Caco-2 (cell line): ENCODE data around the gene ANGEL2. TPM values are rescaled to one million over a fixed set of nuclear protein-coding genes. Genes with fewer than 3 reads are reported as not detected.

ENCODE experiments used
- BruUV-seq: library from RNA; stranded (reverse); fragments of 400-500 nt; replicated peaks from 2 replicates; lab custom pipeline; 2021; lab: Mats Ljungman, UMichigan
- CTCF ChIA-PET: fragments of 300-600 bp; sonication (Branson Sonifier 250); formaldehyde crosslinking; loops from one replicate; lab custom pipeline; 2022; ENCODE audit warnings: antibody characterized with exemption; lab: Charles Lee
- POLR2A ChIA-PET: fragments of 300-600 bp; sonication (Branson Sonifier 250); formaldehyde crosslinking; loops from one replicate; lab custom pipeline; 2022; ENCODE audit warnings: antibody characterized with exemption; lab: Charles Lee
- DNase-seq, 2 experiments: peaks; one replicate each; pipeline versions ENCODE4 v3.0.0 to v3.0.0-alpha.2; 2020 to 2022
- H3K27me3 ChIP-seq: replicated peaks from 2 replicates; pipeline ENCODE4 v1.6.0; 2011; ENCODE audit warnings: low read length; ENCODE audit not compliant: control insufficient read depth, insufficient read depth
- H3K36me3 ChIP-seq: 2 replicates; pipeline ENCODE4 v1.5.1; 2011; ENCODE audit warnings: low read length; ENCODE audit not compliant: control insufficient read depth, insufficient read depth
- H3K4me1 ChIP-seq: fragments of 250-450 bp; sonication (Bioruptor Pico); 2 replicates; pipeline ENCODE4 v1.5.1; 2020; ENCODE audit warnings: mild to moderate bottlenecking
- H3K4me3 ChIP-seq: 2 replicates; pipeline ENCODE4 v1.5.1; 2011; ENCODE audit warnings: low read depth, mild to moderate bottlenecking, control low read depth, low read length
- H3K9me3 ChIP-seq: fragments of 250-450 bp; sonication (Bioruptor Pico); 2 replicates; pipeline ENCODE4 v1.5.1; 2020; ENCODE audit warnings: mild to moderate bottlenecking, moderate library complexity
- H3K27ac Mint-ChIP-seq: one replicate; pipeline ENCODE4 v1.8.0; 2022; ENCODE audit warnings: mixed read lengths; ENCODE audit not compliant: unreplicated experiment
- H3K27me3 Mint-ChIP-seq: one replicate; pipeline ENCODE4 v1.8.0; 2022; ENCODE audit warnings: mixed read lengths; ENCODE audit not compliant: insufficient read depth, unreplicated experiment
- H3K36me3 Mint-ChIP-seq: one replicate; pipeline ENCODE4 v1.8.0; 2022; ENCODE audit warnings: mild to moderate bottlenecking, mixed read lengths; ENCODE audit not compliant: insufficient read depth, unreplicated experiment
- H3K4me1 Mint-ChIP-seq: one replicate; pipeline ENCODE4 v1.8.0; 2022; ENCODE audit warnings: low read depth, mixed read lengths; ENCODE audit not compliant: unreplicated experiment
- H3K4me3 Mint-ChIP-seq: one replicate; pipeline ENCODE4 v1.8.0; 2022; ENCODE audit warnings: mild to moderate bottlenecking, moderate library complexity, mixed read lengths; ENCODE audit not compliant: unreplicated experiment
- H3K9me3 Mint-ChIP-seq: one replicate; pipeline ENCODE4 v1.8.0; 2022; ENCODE audit warnings: mixed read lengths; ENCODE audit not compliant: unreplicated experiment
- intact Hi-C: fragments of 100-400 bp; cut with micrococcal nuclease; formaldehyde crosslinking; loops from one replicate; pipeline ENCODE4 v1.10.0; 2022; ENCODE audit not compliant: unreplicated experiment
- total RNA-seq: library from RNA; stranded (reverse); gene quantifications from 2 replicates; pipeline ENCODE4 v1.2.3, GENCODE V29; 2022
- TF ChIP-seq, protein P1 (sequence below), 2 experiments: fragments of 200-600 bp in 1 of 2; IDR thresholded peaks; 1 replicate in 1 of 2; 2 replicates in 1 of 2; pipeline versions ENCODE4 v1.5.1 to v1.8.0; 2011 to 2022; ENCODE audit warnings: antibody characterized with exemption in 1 of 2, control low read depth in 1 of 2, inconsistent platforms in 1 of 2, low read depth in 1 of 2, low read length in 1 of 2, mild to moderate bottlenecking in 1 of 2, moderate library complexity in 1 of 2; ENCODE audit not compliant: insufficient read depth in 1 of 2, severe bottlenecking in 1 of 2, unreplicated experiment in 1 of 2

The ANGEL2 gene
- total RNA-seq, 1 experiment from 2014 or later: 34.8 TPM

DNA sequence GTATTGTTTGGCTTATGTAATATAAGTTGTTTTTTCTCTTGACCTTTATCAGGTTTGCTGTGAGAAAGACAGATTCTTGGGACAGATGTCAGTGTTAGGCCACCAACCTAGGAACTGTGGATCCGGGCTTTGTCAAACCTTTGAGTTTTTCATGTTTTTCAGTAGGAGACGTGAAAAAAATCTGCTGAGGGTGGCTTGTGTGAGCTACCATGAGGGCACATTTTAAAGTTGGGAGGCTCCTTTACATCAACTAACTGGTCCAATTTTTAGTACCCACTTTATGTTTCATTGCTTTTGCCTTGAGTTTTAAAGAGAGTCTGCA lies 36.2 kb upstream of the ANGEL2 start:
- POLR2A ChIA-PET: no interaction called here
- peaks cover 18% of the 10 kb centered on the region for H3K4me1 ChIP-seq

DNA sequence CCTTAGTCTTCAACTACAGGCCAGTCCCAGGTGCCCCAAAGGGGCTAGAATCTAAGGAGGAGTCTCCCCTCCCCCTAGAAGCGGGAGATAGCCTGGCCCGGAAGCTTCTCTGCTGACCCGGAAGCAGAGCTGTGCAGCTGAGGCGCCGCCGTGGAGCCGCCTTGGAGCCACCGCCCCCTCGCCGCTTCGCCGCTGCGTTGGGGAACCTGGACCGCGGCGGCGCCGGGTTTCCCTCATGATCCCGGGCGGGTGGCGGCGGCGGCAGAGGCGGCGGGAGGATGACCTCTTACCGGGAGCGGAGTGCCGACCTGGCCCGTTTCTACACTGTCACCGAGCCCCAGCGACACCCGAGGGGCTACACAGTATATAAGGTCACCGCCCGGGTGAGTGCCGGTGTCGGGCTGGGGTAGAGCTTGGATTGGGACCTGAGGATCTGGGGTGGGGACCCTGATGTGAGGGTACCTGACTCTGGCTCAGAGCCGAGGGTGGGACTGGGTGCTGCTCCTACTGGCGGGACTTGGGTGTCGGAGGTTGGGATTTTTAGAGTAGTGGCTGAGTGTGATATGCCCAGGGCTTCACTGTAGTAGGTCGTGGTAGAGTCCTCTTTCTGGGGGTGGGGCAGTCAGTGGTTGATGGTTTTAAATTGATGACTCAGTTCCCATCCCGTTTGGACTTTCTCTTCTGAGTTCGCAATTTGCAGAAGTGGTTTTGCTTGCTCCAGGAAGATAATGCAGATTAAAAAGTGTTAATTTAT lies 35.6 kb upstream of the ANGEL2 start, which contains the start of gene RPS6KC1:
Gene RPS6KC1, plus strand, starts transcription at position 115 of the 754 bp plus-strand sequence. Its CDS starts 164 bp downstream, at position 279.
- CTCF ChIA-PET: interaction anchor here (0.6 to 1.4 kb wide), 3 partner anchors 19 to 595 kb away, joined by 3 to 4 read pairs (median 4); no protein-coding TSS in a partner anchor
- H3K36me3 Mint-ChIP-seq: no peaks in the 10 kb centered on the region

More for the DNA sequence above, 36.2 kb upstream of the ANGEL2 start:
- peak overlapping the region; percentile 77 for H3K4me3 ChIP-seq
- H3K36me3 ChIP-seq: no peaks in the 10 kb centered on the region
- H3K27ac Mint-ChIP-seq: peak overlapping the region; percentile 93
- no peaks in the 10 kb centered on the region for H3K9me3 ChIP-seq
- TF ChIP-seq, protein P1, sequence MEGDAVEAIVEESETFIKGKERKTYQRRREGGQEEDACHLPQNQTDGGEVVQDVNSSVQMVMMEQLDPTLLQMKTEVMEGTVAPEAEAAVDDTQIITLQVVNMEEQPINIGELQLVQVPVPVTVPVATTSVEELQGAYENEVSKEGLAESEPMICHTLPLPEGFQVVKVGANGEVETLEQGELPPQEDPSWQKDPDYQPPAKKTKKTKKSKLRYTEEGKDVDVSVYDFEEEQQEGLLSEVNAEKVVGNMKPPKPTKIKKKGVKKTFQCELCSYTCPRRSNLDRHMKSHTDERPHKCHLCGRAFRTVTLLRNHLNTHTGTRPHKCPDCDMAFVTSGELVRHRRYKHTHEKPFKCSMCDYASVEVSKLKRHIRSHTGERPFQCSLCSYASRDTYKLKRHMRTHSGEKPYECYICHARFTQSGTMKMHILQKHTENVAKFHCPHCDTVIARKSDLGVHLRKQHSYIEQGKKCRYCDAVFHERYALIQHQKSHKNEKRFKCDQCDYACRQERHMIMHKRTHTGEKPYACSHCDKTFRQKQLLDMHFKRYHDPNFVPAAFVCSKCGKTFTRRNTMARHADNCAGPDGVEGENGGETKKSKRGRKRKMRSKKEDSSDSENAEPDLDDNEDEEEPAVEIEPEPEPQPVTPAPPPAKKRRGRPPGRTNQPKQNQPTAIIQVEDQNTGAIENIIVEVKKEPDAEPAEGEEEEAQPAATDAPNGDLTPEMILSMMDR (IDR thresholded peaks at IDR 0.05; ENCODE audit: insufficient read depth in 1 of 2, low read depth in 1 of 2, low read length in 1 of 2, severe bottlenecking in 1 of 2, unreplicated experiment in 1 of 2): no peak
- no peaks in the 10 kb centered on the region for H3K9me3 Mint-ChIP-seq
- H3K4me1 Mint-ChIP-seq: peaks cover 21% of the 10 kb centered on the region
- no peaks in the 10 kb centered on the region for H3K27me3 Mint-ChIP-seq
- no peaks in the 10 kb centered on the region for H3K27me3 ChIP-seq
- peak overlapping the region; percentile 96 for H3K4me3 Mint-ChIP-seq
- H3K36me3 Mint-ChIP-seq: no peaks in the 10 kb centered on the region
- BruUV-seq: TSS peak; percentile 77
- DNase-seq: no peak
- intact Hi-C loops: loop anchor here (1.0 kb wide), 2 partner anchors 9 to 37 kb away; partner anchors contain the start of gene ANGEL2
- CTCF ChIA-PET: interaction anchor here (0.6 to 1.4 kb wide), 2 partner anchors 18 to 193 kb away, joined by 4 read pairs; no protein-coding TSS in a partner anchor

DNA sequence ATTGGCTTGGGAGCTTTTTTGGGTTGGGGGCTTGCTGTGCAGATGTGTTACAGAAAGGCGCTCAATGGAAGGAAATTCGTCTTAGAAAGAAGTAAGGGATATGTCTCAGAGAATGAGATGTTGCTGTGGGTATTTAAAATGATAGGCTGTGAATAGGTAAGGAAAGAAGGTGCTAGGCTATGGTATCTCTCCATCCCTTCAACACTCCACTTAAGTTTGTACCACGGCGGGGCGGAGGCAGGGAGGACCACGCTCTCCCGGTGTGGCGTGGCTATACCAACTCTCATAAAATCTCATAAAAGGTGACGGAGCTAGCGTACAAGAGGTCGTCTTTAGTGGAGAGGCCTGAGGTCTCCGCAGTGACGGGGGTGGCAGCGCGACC lies 35.1 kb upstream of the ANGEL2 start:
- H3K36me3 ChIP-seq: no peaks in the 10 kb centered on the region
- H3K4me3 ChIP-seq: peak overlapping the region; percentile 77
- POLR2A ChIA-PET: interaction anchor here (0.6 kb wide), 1 partner anchor 1934 kb away, joined by 4 read pairs; no protein-coding TSS in a partner anchor
- Mint-ChIP-seq H3K4me1 (peaks cover 27% of the 10 kb centered on the region), H3K36me3 (no peaks in the 10 kb centered on the region), H3K9me3 (no peaks in the 10 kb centered on the region), H3K27me3 (no peaks in the 10 kb centered on the region), H3K27ac (peak overlapping the region; percentile 93), H3K4me3 (peak overlapping the region; percentile 96)
- intact Hi-C loops: loop anchor here (1.0 kb wide), 2 partner anchors 11 to 35 kb away; partner anchors contain the start of gene ANGEL2
- CTCF ChIA-PET: interaction anchor here (1.1 to 1.4 kb wide), 2 partner anchors 20 to 594 kb away, joined by 3 to 4 read pairs; no protein-coding TSS in a partner anchor
- BruUV-seq: no TSS peak
- TF ChIP-seq, protein P1 (IDR thresholded peaks at IDR 0.05; ENCODE audit: insufficient read depth in 1 of 2, low read depth in 1 of 2, low read length in 1 of 2, severe bottlenecking in 1 of 2, unreplicated experiment in 1 of 2): no peak
- H3K9me3 ChIP-seq: no peaks in the 10 kb centered on the region
- H3K27me3 ChIP-seq: no peaks in the 10 kb centered on the region
- H3K4me1 ChIP-seq: peaks cover 18% of the 10 kb centered on the region
- DNase-seq: no peak

More for the DNA sequence above, 35.6 kb upstream of the ANGEL2 start, which contains the start of gene RPS6KC1:
- no peaks in the 10 kb centered on the region for H3K9me3 Mint-ChIP-seq
- H3K27ac Mint-ChIP-seq: peak within 1 kb of the TSS; percentile 93
- Histone ChIP-seq H3K27me3 (no peaks in the 10 kb centered on the region), H3K4me1 (peaks cover 18% of the 10 kb centered on the region), H3K4me3 (peak within 1 kb of the TSS; percentile 77), H3K36me3 (no peaks in the 10 kb centered on the region), H3K9me3 (no peaks in the 10 kb centered on the region)
- H3K4me3 Mint-ChIP-seq: peak within 1 kb of the TSS; percentile 96
- DNase-seq: peak; percentile 87 to 88
- POLR2A ChIA-PET: interaction anchor here (0.6 kb wide), 2 partner anchors 194 to 1933 kb away, joined by 3 to 4 read pairs; no protein-coding TSS in a partner anchor
- no peaks in the 10 kb centered on the region for H3K27me3 Mint-ChIP-seq
- H3K4me1 Mint-ChIP-seq: peaks cover 24% of the 10 kb centered on the region
- TF ChIP-seq, protein P1 (IDR thresholded peaks at IDR 0.05; ENCODE audit: insufficient read depth in 1 of 2, low read depth in 1 of 2, low read length in 1 of 2, severe bottlenecking in 1 of 2, unreplicated experiment in 1 of 2): peak in 1 of 2 experiments; percentile 13
- no TSS peak for BruUV-seq
- intact Hi-C loops: loop anchor here (1.0 kb wide), 2 partner anchors 10 to 36 kb away; partner anchors contain the start of gene ANGEL2
